HG02870 (cell line): ENCODE results near the gene PFDN6.
"Not testable (repeated sequence)": the region's sequence is repeated elsewhere in the genome, so short reads cannot be mapped to it uniquely, and the experiment has no call there.

ENCODE experiments used
- ATAC-seq: cut with Tn5 transposase; IDR thresholded peaks from one replicate; pipeline ENCODE4 v1.9.1; 2021; ENCODE audit warnings: mild to moderate bottlenecking, moderate library complexity; ENCODE audit not compliant: unreplicated experiment

Gene PFDN6

DNA sequence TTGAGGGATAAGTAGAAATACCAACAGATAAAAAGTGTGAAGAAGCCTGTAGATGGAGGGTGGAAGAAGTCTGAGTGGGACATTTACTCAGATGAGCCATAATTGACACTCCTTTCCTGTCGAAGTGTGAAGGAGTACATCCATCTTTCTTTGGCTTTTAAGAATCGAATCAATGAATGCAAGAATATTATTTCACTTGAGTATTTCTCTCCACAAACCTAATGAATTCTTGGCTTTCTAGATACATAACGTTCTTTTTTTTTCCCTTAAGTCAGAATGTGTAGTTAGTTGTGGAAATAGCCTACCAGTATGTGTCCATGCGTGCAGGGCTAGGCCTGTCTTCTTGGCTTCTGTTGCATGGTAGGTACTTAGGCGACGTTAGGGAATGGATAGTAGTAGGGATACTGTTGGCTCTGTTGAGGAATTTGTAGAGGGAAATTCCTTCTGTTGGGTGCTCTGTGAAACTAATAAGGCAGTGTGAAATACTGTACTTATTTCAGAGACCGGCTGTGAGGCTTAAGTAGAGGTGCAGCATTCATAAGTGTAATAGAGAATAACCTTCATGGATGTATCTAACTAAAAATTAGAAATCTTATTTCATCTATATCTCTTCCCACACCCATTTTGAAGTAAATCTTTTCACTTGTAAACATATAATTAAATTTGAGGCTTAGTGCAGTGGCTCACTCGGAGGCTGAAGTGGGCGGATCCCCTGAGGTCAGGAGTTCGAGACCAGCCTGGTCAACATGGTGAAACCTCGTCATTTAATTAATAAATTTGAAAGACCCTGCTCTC is 16.1 kb upstream of the PFDN6 start:
- no peak for ATAC-seq

DNA sequence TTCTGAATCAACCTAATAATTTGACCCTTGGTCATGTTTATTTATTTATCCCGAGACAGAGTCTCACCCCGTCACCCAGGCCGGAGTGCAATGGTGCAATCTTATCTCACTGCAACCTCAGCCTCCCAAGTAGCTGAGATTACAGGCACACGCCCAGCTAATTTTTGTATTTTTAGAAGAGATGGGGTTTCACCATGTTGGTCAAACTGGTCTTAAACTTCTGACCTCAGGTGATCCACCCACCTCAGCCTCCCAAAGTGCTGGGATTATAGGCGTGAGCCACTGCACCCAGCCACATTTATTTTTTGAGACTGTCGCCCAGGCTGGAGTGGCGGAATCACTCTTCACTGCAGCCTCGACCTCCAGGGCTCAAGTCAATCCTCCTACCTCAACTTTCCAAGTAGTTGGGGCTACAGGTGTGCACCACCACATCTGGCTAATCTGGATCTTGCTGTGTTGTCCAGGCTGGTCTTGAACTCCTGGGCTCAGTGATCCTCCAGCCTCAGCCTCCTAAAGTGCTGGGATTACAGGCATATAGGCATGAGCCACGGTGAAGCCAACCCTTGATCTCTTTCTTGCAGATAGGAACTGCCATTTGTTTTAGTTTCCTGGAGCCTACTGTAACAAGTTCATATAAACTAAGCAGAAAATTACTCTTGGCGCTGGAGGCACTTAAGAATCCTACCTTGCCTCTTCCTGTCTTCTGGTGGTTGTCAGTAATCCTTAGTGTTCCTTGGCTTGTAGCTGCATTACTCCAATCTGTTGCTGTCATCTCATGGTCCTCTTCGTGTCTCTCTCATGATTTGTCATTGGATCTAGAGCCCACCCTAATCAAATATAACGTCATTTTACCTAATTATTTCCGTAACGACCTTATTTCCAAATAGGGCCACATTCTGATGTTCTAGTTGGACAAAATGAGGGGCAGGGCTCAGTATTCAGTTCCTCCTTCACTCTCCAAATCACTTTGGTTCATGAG is 15.2 kb upstream of the PFDN6 start:
- ATAC-seq, result no peak

DNA sequence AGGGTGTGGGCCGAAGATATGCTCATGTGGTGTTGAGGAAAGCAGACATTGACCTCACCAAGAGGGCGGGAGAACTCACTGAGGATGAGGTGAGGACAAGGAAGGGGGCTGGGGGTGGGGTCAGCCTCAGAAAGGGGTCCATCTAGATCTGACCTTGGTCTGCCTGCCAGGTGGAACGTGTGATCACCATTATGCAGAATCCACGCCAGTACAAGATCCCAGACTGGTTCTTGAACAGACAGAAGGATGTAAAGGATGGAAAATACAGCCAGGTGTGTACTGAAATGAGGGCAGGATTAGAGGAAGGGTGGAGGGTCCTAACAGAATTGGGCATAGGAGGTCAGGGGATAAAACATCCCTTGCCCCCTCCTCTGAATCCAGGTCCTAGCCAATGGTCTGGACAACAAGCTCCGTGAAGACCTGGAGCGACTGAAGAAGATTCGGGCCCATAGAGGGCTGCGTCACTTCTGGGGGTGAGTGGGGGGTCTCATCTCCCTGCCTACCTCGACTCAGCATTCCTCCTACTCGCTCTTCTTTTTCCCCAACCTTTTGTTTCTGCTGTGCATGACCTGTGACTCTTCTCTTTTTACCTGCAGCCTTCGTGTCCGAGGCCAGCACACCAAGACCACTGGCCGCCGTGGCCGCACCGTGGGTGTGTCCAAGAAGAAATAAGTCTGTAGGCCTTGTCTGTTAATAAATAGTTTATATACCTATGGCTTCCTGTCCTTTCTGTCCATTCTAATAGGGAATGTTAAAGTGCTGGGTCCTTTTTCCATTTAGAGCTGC is 13.4 kb upstream of the PFDN6 start:
- not testable (repeated sequence) for ATAC-seq

- no peak for ATAC-seq
These were observed 12.9 kb upstream of the PFDN6 start for GRCh38 chr6:33276581-33276863.

DNA sequence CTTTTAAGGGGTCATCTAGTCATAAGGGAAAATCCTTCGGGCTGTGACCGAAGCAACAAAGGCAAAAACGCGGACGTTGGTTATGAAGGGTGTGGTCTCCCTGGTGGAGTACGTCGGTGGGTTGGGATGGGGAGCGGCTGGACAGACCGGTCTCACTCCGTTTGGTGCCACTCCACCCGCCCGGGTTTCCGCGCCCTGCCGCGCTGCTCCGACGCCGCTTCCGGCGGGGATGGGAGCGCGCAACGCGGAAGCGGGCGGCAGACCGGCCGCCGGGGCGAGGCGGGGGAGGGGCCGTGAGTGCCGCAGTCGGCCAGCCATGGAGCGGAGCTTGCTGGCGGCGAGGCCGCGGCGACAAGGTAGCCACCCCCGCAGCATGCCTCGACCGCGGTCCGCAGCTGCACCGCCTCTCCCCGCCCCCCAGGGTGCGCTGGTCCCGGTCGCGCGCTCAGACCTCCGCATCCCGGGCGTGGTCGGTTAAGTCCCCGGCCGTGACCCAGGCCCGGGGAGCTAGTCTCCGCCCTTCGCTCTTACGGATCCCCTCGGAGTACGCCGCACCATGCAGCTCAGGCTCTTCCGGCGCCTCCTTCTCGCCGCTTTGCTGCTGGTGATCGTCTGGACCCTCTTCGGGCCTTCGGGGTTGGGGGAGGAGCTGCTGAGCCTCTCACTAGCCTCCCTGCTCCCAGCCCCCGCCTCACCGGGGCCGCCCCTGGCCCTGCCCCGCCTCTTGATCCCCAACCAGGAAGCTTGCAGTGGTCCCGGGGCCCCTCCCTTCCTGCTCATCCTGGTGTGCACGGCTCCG is 12.3 kb upstream of the PFDN6 start, which contains the start of gene B3GALT4:
B3GALT4 (plus strand) TSS at position 260 of the 799 bp plus-strand sequence; CDS start at position 557, 297 bp downstream.
- ATAC-seq, result peak; percentile 48

- peak; percentile 5 for ATAC-seq
These were observed 11.6 kb upstream of the PFDN6 start for GRCh38 chr6:33277663-33278391.

DNA sequence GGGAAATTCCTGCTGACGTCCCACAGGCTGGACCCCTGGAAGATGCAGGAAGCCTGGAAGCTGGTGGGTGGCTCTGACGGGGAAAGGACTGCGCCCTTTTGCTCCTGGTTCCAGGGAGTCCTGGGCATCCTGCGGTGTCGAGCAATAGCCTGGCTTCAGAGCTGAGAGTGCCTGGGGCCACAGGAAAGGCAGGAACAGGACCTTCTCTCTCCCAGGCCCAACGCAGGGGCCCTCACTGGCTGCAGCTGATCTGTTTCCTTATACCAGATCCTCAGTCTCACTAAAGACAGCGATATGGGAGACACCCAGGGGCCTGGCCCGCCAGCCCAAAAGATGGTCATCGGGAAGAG is 11.0 kb upstream of the PFDN6 start:
- ATAC-seq, result no peak

GRCh38 chr6:33278810-33279209 is 10.6 kb upstream of the PFDN6 start:
- no peak for ATAC-seq

- no peak for ATAC-seq
These were observed 10.1 kb upstream of the PFDN6 start for GRCh38 chr6:33279257-33279695.

- ATAC-seq, result no peak
These were observed 9.4 kb upstream of the PFDN6 start for GRCh38 chr6:33279971-33280511.

DNA sequence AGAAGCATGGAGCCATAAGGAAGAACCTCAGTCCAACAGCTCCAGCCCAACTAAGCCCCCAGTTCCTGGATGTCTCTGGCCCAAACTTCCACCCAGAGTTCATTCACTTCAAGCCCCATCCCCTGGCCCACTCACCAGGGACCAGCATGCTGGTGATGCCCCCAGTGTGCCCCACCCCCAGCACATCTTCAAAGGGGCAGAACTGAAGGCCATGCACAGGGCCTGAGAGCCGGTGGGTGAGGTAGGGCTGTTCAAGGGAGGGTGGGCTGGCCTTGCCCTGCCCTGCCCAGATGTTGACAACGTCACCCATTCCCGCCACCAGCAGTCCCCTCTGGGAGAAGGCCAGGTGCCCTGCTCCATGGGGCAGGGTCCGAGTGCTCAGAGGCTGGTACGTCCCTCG is 8.9 kb upstream of the PFDN6 start:
- no peak for ATAC-seq

- ATAC-seq, result not testable (repeated sequence)
These were observed 4.2 kb upstream of the PFDN6 start for GRCh38 chr6:33285214-33285613.

GRCh38 chr6:33286946-33287914 is 2.2 kb upstream of the PFDN6 start:
- ATAC-seq, result no peak

GRCh38 chr6:33288141-33288920 is 1.1 kb upstream of the PFDN6 start:
- ATAC-seq, result no peak

GRCh38 chr6:33289784-33290315 is 449 bp downstream of the PFDN6 start:
- ATAC-seq, result peak; percentile 18

DNA sequence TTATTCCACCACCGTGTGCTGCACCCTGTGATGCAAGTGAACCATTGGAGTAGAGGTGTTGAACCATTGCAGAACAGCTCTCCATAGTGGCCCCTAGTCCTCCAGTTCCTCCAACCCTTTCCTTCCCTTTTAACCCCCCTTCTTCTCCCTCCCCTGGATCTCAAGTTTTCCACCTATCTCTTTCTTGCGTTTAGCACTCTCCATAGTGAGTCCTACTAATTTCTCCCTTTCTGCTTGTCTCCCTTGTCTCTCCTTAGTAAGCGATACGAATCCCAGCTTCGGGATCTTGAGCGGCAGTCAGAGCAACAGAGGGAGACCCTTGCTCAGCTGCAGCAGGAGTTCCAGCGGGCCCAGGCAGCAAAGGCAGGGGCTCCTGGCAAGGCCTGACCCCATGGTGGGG is 1.1 kb downstream of the PFDN6 start:
- ATAC-seq, result no peak

GRCh38 chr6:33292996-33293682 is 3.7 kb downstream of the PFDN6 start:
- no peak for ATAC-seq
